Neuron (in vitro differentiated cells): Measurements from ENCODE around the gene SULT1E1.
"Not testable (repeated sequence)": the region's sequence is repeated elsewhere in the genome, so short reads cannot be mapped to it uniquely, and the experiment has no call there.

ENCODE experiments used
- H2AFZ ChIP-seq: one replicate; pipeline ENCODE4 v1.6.1; 2013; ENCODE audit warnings: low read depth, mild to moderate bottlenecking, inconsistent platforms, low read length, moderate library complexity
- H3K27me3 ChIP-seq: one replicate; pipeline ENCODE4 v1.6.1; 2013; ENCODE audit warnings: low read length; ENCODE audit not compliant: insufficient read depth
- H3K36me3 ChIP-seq: one replicate; pipeline ENCODE4 v1.6.1; 2013; ENCODE audit warnings: low read length; ENCODE audit not compliant: insufficient read depth
- H3K4me1 ChIP-seq: one replicate; pipeline ENCODE4 v1.6.1; 2013; ENCODE audit warnings: low read length; ENCODE audit not compliant: insufficient read depth
- H3K4me3 ChIP-seq: 2 replicates; pipeline ENCODE4 v1.5.1; 2013; ENCODE audit warnings: mild to moderate bottlenecking, low read length, moderate library complexity
- H3K9me3 ChIP-seq: one replicate; pipeline ENCODE4 v1.6.1; 2013; ENCODE audit warnings: low read length

SULT1E1 gene

GRCh38 chr4:69833251-69833650 lies 26.7 kb downstream of the SULT1E1 start:
- H3K4me3 ChIP-seq, result no peak overlapping the region
- no peaks in the 10 kb centered on the region for H3K9me3 ChIP-seq
- no peak overlapping the region for H2AFZ ChIP-seq
- no peaks in the 10 kb centered on the region for H3K27me3 ChIP-seq
- H3K36me3 ChIP-seq, result no peaks in the 10 kb centered on the region
- H3K4me1 ChIP-seq, result no peaks in the 10 kb centered on the region

DNA sequence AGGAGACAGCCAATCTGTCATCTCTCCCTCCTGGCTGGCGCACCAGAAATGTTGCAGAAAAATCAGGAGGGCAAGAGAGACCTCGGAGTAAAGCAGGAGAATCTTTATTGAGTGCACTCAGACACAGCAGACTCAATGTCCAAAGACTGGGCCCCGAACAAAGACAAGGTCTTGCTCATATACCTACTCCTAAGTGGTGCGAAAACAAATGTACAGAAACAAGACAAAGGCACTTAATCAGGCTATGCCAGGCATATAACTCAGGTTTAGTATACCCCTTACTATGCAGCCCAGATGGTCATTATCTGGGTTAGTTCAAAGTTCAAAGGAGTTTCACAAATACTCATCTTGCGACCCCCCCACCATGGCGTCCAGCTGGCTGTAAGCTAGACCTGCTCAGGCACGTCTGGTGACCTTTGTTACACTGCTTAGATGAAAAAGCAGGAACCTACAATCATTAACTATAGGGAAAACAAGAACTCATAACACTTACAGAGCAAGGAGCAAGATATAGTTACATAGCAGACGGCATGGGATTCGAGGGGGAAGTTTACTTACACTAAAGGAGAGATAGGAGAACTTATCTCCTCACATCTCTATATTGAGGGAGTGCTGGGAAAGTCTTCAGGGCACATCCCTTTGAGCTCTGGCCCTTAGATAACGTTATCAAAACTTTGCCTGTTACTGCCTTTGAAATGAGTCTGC lies 27.5 kb downstream of the SULT1E1 start:
- Histone ChIP-seq H3K9me3 (no peaks in the 10 kb centered on the region), H2AFZ (no peak overlapping the region), H3K4me1 (no peaks in the 10 kb centered on the region), H3K36me3 (no peaks in the 10 kb centered on the region), H3K4me3 (no peak overlapping the region), H3K27me3 (no peaks in the 10 kb centered on the region)

DNA sequence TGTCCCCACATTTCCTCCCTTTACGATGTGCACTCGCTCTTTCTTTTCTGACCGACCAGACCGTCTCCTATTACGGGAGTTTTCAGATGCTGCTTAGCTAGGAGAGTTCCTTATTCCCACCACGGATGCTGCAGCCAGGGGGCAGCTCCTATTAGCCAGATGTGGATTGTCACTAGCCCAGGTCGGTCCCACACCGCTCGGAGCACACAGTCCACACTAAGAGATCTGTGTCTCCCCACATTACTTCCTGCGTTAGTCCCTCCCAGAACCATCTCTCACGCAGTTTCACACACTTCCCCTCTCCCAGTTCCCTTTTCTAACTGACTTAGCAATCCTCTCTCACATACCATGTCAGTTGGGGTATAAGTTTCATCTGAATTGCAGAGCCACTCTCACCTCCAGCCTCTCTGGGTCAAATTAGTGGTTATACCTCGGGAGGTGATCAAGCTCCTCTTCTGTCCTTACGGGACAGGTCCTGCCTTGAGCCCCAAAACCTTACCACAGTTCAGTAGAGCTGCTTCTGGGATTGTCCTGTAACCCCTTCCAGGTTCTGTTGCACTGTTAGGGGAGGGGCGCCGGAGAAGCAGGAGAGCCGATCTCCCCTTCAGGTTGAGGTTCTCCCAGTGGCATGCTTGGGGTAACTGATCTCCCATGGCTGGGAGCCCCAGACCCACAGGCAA lies 28.2 kb downstream of the SULT1E1 start:
- H3K4me3 ChIP-seq, result no peak overlapping the region
- no peaks in the 10 kb centered on the region for H3K4me1 ChIP-seq

DNA sequence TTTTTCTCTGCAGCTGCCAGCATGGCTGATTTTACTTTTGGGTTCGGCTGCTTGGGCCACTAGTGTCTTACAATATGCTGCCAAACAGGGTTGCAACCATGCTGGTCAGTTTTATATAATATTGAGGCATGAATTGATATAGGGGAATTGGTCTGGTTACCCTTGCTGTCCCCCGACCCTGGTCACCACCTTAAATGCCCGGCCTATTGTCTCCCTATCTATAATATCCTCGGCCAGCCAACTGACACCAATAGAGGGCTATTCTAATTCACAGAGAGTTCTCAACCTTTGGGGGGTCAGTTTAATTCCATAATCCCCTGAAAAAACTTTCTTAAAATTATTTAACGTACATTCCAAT lies 28.7 kb downstream of the SULT1E1 start:
- Histone ChIP-seq H2AFZ (no peak overlapping the region), H3K9me3 (no peaks in the 10 kb centered on the region), H3K27me3 (no peaks in the 10 kb centered on the region)

More for the DNA sequence above, 28.2 kb downstream of the SULT1E1 start:
- Histone ChIP-seq H2AFZ (no peak overlapping the region), H3K36me3 (no peaks in the 10 kb centered on the region), H3K27me3 (no peaks in the 10 kb centered on the region), H3K9me3 (no peaks in the 10 kb centered on the region)

GRCh38 chr4:69830560-69831269 lies 29.2 kb downstream of the SULT1E1 start:
- Histone ChIP-seq H3K9me3 (no peaks in the 10 kb centered on the region), H3K36me3 (no peaks in the 10 kb centered on the region), H2AFZ (no peak overlapping the region), H3K4me1 (no peaks in the 10 kb centered on the region), H3K4me3 (no peak overlapping the region), H3K27me3 (no peaks in the 10 kb centered on the region)

More for the DNA sequence above, 28.7 kb downstream of the SULT1E1 start:
- H3K4me3 ChIP-seq, result no peak overlapping the region
- H3K36me3 ChIP-seq, result no peaks in the 10 kb centered on the region
- no peaks in the 10 kb centered on the region for H3K4me1 ChIP-seq

- Histone ChIP-seq H3K36me3 (no peaks in the 10 kb centered on the region), H2AFZ (no peak overlapping the region), H3K27me3 (no peaks in the 10 kb centered on the region), H3K4me1 (no peaks in the 10 kb centered on the region), H3K4me3 (no peak overlapping the region), H3K9me3 (no peaks in the 10 kb centered on the region)
These were observed 29.8 kb downstream of the SULT1E1 start for GRCh38 chr4:69830192-69830559.

DNA sequence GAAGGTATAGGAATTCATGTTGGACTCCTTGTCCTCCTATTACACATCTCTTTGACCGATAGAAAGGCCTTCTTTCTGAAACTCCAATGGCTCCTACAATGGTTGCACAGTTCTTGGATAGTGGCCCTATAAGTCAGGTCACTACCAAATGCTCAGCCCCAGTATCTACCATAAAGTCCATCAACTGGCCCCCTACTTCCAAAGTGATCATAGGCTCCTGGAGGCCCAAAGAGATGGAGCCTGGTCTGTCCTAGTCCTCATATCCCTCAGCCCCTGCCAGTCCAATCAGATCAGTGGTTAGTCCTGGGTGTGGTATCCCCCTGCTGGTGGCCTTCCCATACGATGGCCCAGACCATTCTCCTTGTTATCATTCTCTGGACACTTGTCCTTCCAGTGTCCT lies 30.3 kb downstream of the SULT1E1 start:
- Histone ChIP-seq H3K4me3 (no peak overlapping the region), H3K36me3 (no peaks in the 10 kb centered on the region), H2AFZ (no peak overlapping the region), H3K9me3 (no peaks in the 10 kb centered on the region), H3K4me1 (no peaks in the 10 kb centered on the region), H3K27me3 (no peaks in the 10 kb centered on the region)

- Histone ChIP-seq H3K9me3 (no peaks in the 10 kb centered on the region), H3K36me3 (no peaks in the 10 kb centered on the region), H3K27me3 (no peaks in the 10 kb centered on the region), H2AFZ (no peak overlapping the region), H3K4me1 (no peaks in the 10 kb centered on the region), H3K4me3 (no peak overlapping the region)
These were observed 31.1 kb downstream of the SULT1E1 start for GRCh38 chr4:69828828-69829227.

GRCh38 chr4:69825056-69825455 lies 34.9 kb downstream of the SULT1E1 start:
- H3K36me3 ChIP-seq, H3K4me3 ChIP-seq, H3K9me3 ChIP-seq, H2AFZ ChIP-seq, H3K27me3 ChIP-seq, H3K4me1 ChIP-seq: not testable (repeated sequence)

DNA sequence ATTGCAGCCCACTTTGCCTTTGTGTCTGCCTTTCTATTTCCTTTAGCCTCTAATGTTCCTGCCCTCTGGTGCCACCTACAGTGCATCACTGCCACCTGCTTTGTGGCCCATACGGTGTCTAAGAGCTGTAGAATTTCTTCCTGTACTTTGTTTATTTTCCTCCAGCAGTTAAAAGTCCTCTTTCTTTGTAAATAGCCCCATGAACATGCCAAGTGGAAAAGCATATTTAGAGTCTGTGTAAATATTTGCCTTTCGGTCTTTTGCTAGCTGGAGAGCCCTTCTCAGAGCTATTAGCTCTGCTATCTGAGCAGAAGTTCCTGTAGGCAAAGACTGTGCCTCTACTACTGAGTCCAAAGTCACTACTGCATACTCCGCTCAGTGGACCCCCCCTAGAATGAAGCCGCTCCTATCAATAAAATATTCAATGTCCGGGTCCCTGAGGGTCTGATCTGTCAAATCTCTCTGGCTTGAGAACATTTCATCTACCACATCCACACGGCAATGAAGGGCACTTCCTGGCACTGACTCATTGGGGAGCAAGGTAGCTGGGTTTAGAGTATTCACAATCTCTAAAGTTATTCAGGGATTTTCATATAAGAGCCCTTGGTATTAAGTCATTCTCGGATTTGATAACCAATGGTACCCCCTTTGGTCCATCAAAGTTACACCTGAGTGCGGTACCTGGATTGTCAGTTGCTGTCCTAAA lies 36.3 kb downstream of the SULT1E1 start:
- Histone ChIP-seq H2AFZ (no peak overlapping the region), H3K27me3 (no peaks in the 10 kb centered on the region), H3K9me3 (no peaks in the 10 kb centered on the region), H3K36me3 (no peaks in the 10 kb centered on the region), H3K4me1 (no peaks in the 10 kb centered on the region), H3K4me3 (no peak overlapping the region)

GRCh38 chr4:69823048-69823447 lies 36.9 kb downstream of the SULT1E1 start:
- no peaks in the 10 kb centered on the region for H3K9me3 ChIP-seq
- no peak overlapping the region for H3K4me3 ChIP-seq
- no peak overlapping the region for H2AFZ ChIP-seq
- H3K27me3 ChIP-seq, result no peaks in the 10 kb centered on the region
- no peaks in the 10 kb centered on the region for H3K36me3 ChIP-seq
- no peaks in the 10 kb centered on the region for H3K4me1 ChIP-seq

DNA sequence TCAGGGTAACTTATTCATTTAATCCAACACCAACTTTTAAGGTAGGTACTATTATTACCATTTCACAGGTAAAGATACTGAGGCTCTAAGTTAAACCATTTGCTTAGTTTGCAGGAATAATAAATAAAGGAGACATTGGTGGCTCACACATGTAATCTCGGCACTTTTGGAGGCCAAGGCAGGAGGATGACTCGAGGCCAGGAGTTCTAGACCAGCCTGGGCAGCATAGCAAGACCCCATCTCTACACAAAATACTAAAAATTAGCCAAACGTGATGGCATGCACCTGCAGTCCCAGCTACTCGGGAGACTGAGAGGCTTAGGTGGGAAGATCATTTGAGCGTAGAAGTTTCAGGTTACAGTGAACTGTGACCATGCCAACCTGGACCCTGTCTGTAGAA lies 37.7 kb downstream of the SULT1E1 start:
- Histone ChIP-seq H3K4me3 (no peak overlapping the region), H2AFZ (no peak overlapping the region)

DNA sequence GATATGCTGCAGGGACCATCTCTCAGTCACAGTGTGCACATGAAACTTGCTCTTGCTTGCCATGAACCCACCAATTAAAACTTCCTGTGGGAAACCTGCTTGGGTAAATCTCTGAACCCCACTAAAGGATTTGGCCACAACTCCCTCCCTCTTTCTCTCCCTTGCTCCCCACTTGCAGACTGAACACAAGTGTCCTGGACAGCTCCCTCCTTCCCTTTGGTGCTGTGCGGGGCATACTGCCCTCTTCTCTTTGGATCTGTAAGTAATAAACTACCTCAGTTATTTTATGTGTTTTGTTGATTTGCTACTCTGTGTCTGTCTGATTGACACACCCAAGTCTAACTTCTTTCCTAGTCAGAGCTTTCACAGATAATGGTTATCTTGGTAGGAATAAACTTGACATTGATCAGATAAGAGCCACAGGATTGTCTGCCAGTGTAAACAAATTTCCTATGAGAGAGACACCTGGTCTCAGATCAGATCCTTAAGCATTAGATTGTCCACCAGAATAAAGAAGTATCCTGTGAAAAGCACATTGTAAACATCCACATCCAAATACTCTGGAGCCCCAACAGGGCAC lies 41.8 kb downstream of the SULT1E1 start:
- H3K9me3 ChIP-seq, result no peaks in the 10 kb centered on the region
- no peak overlapping the region for H3K4me3 ChIP-seq
- H3K36me3 ChIP-seq, result no peaks in the 10 kb centered on the region

More for the DNA sequence above, 37.7 kb downstream of the SULT1E1 start:
- Histone ChIP-seq H3K9me3 (no peaks in the 10 kb centered on the region), H3K27me3 (no peaks in the 10 kb centered on the region), H3K4me1 (no peaks in the 10 kb centered on the region), H3K36me3 (no peaks in the 10 kb centered on the region)

More for the DNA sequence above, 41.8 kb downstream of the SULT1E1 start:
- no peak overlapping the region for H2AFZ ChIP-seq
- no peaks in the 10 kb centered on the region for H3K4me1 ChIP-seq
- no peaks in the 10 kb centered on the region for H3K27me3 ChIP-seq
